Measurements from ENCODE around the gene CD68. TPM values are rescaled to one million over a fixed set of nuclear protein-coding genes. Genes with fewer than 3 reads are reported as not detected.

Gene CD68
- total RNA-seq, 3 donors from 2014 or later, result 49.8 to 220 (median 70.5) TPM

GRCh38 chr17:7589891-7590691 is 10.7 kb downstream of the CD68 start, which contains the start of gene SOX15:
Gene SOX15 (minus strand): TSS chr17:7590094. CDS start chr17:7589676, 418 bp downstream.
- Histone ChIP-seq H3K4me1 (peaks cover 2 to 6% of the 10 kb centered on the region in 2 donors), H3K9me3 (no peaks in the 10 kb centered on the region), H3K27ac (peak within 1 kb of the TSS; percentile 68 to 80), H3K4me3 (peak within 1 kb of the TSS; percentile 32 to 79 (median 60)), H3K27me3 (no peaks in the 10 kb centered on the region), H3K36me3 (peaks cover 12% of the 10 kb centered on the region)
- TF ChIP-seq CTCF (IDR thresholded peaks at IDR 0.05), result no peak
- TF ChIP-seq POLR2A (IDR thresholded peaks at IDR 0.05), result no peak
- TF ChIP-seq POLR2AphosphoS5 (IDR thresholded peaks at IDR 0.05), result no peak
- DNase-seq (ENCODE audit: low spot score in 2 of 2), result no peak
- intact Hi-C loops (cut with DNase I; ENCODE audit: low total_unique reads), result no loop called here

GRCh38 chr17:7590743-7591142 is 11.3 kb downstream of the CD68 start:
- peaks cover 2 to 6% of the 10 kb centered on the region in 2 donors for H3K4me1 ChIP-seq
- no peaks in the 10 kb centered on the region for H3K27me3 ChIP-seq
- no peak overlapping the region for H3K27ac ChIP-seq
- TF ChIP-seq POLR2AphosphoS5 (IDR thresholded peaks at IDR 0.05), result no peak
- TF ChIP-seq POLR2A (IDR thresholded peaks at IDR 0.05), result no peak
- TF ChIP-seq CTCF (IDR thresholded peaks at IDR 0.05), result no peak
- H3K36me3 ChIP-seq, result peaks cover 12% of the 10 kb centered on the region
- no peaks in the 10 kb centered on the region for H3K9me3 ChIP-seq
- intact Hi-C loops (cut with DNase I; ENCODE audit: low total_unique reads), result no loop called here
- DNase-seq (ENCODE audit: low spot score in 2 of 2), result no peak
- no peak overlapping the region for H3K4me3 ChIP-seq

GRCh38 chr17:7591596-7591995 is 12.2 kb downstream of the CD68 start:
- intact Hi-C loops (cut with DNase I; ENCODE audit: low total_unique reads), result no loop called here
- Histone ChIP-seq H3K36me3 (peaks cover 12% of the 10 kb centered on the region), H3K4me1 (peaks cover 2 to 6% of the 10 kb centered on the region in 2 donors), H3K27ac (no peak overlapping the region), H3K9me3 (no peaks in the 10 kb centered on the region), H3K27me3 (no peaks in the 10 kb centered on the region), H3K4me3 (no peak overlapping the region)
- no peak for TF ChIP-seq POLR2A (IDR thresholded peaks at IDR 0.05)
- TF ChIP-seq POLR2AphosphoS5 (IDR thresholded peaks at IDR 0.05), result no peak
- TF ChIP-seq CTCF (IDR thresholded peaks at IDR 0.05), result no peak
- no peak for DNase-seq (ENCODE audit: low spot score in 2 of 2)

GRCh38 chr17:7592422-7593021 is 13.1 kb downstream of the CD68 start:
- H3K36me3 ChIP-seq, result peaks cover 12% of the 10 kb centered on the region
- intact Hi-C loops (cut with DNase I; ENCODE audit: low total_unique reads), result no loop called here

More at GRCh38 chr17:7592422-7593021, 13.1 kb downstream of the CD68 start:
- H3K4me3 ChIP-seq, result no peak overlapping the region
- H3K27me3 ChIP-seq, result no peaks in the 10 kb centered on the region
- H3K9me3 ChIP-seq, result no peaks in the 10 kb centered on the region
- H3K4me1 ChIP-seq, result peaks cover 2 to 6% of the 10 kb centered on the region in 2 donors
- no peak for TF ChIP-seq POLR2AphosphoS5 (IDR thresholded peaks at IDR 0.05)
- no peak for TF ChIP-seq CTCF (IDR thresholded peaks at IDR 0.05)
- TF ChIP-seq POLR2A (IDR thresholded peaks at IDR 0.05), result no peak
- DNase-seq (ENCODE audit: low spot score in 2 of 2), result no peak
- H3K27ac ChIP-seq, result no peak overlapping the region
